Stimulated activated CD4-positive, alpha-beta T cell treated with anti-CD3 and anti-CD28 coated beads, Interleukin-1b, Interleukin-23, amount 100 ng/mL, for 1 hour (primary cell): ENCODE results near the gene OLAH.

Experiments
- DNase-seq, 2 donors: peaks; one replicate each; pipeline ENCODE4 v3.0.0-alpha.2; 2020; ENCODE audit warnings: low read depth in 2 of 2

OLAH gene

DNA sequence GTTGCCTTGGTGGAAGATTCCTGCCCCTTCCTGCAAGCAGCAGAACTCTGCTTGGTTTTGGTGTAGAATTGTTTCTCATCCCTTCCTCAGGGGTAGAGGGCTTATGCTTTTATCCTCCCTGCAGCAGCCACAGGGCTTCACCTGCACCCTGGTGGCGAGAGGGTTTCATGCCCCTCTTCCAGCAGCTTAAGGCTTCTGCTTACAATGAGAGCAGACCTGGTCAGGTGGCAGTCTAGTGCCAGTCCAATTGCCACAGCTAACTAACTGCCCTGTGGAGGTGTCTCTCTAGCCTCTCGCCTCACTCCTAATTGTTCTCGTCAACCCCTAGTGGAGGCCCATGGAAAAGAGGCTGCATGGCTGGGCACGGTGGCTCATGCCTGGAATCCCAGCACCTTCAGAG, 25.5 kb downstream of the OLAH start:
- DNase-seq = no peak

DNA sequence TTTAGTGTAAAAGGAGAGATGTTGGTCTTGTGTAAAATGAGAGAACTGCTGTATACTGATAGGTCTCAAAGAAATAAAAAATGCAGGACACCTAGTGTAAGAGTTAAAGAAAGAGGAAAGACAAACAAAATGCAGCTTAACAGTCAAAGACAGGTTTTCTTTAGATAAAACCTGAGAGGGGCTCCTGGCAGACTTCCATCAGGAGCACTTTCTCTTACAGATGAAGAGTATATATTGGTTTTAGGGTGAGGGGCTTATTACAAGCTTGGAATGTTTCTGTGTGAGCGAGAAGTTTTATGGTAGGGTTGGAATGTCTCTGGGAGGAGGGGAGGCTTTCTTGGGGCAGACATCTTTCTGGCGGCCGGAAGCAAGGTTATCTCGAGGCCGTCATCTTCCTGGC, 28.6 kb downstream of the OLAH start:
- DNase-seq = no peak

DNA sequence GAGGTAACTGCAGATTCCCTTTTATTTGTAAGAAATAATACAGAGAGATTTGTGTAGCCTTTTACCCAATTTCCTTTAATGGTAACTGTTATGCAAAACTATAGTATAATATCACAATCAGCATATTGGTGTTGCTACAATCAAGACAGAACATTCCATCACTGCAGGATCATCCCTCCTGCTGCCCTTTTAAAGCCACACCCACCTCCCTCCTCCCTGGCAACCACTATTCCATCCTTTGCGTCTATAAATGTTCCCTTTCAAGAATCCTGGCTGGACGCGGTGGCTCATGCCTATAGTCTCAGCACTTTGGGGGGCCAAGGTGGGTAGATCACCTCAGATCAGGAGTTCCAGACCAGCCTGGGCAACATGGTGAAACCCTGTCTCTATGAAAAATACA, 31.7 kb downstream of the OLAH start:
- DNase-seq = no peak

DNA sequence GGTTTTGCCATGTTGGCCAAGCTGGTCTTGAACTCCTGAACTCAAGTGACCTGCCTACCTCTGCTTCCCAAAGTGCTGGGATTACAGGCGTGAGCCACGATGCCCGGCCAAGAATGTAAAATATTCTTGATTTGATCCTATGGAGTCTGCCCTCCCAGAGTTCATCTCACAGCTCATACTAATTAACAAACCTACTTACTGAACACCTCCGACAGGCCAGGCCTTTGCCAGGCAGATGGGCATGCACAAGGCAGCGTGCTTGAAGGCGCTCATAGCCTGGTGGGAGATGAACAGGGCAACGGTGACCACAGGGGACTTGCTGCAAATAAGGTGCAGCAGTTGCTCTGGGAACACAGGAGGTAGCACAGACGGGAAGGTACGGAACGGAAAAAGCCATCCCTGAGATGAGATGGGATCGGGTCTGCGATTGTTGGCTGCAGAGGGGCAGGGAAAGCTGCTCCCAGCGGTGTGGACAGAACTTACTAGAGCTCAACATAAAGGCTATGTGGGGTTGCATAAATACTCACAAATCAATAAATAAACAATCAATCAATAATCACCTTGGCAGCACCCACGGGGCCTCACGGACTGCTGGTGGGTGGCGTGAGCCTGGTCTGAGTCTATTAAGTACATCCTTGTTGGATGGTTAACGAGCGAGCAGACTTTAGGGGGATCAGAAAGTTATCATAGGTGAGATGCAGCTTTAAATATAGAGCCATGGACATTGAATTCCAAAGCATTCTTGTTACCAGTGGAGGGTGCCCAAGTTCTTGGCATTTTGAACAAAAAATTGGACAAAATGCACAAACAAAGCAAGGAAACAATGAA, 40.1 kb downstream of the OLAH start:
- no peak for DNase-seq

DNA sequence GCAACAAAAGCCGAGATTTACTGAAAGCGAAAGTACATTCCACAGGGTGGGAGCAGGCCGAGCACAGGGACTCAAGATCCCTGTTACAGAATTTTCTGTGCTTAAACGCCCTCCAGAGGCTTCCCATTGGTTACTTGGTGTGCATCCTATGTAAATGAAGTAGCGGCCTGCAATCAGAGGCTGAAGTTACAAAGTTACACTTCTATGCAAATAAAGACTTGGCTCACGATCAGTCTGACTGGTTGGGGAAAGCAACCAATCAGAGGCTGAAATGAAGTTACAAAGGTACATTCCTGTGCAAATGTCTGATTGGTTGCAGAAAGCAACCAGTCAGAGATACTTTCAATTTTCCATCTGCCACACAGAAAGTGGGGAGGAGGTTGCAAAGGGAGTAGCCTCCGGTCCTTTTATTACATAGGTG, 40.8 kb downstream of the OLAH start:
- DNase-seq = no peak

DNA sequence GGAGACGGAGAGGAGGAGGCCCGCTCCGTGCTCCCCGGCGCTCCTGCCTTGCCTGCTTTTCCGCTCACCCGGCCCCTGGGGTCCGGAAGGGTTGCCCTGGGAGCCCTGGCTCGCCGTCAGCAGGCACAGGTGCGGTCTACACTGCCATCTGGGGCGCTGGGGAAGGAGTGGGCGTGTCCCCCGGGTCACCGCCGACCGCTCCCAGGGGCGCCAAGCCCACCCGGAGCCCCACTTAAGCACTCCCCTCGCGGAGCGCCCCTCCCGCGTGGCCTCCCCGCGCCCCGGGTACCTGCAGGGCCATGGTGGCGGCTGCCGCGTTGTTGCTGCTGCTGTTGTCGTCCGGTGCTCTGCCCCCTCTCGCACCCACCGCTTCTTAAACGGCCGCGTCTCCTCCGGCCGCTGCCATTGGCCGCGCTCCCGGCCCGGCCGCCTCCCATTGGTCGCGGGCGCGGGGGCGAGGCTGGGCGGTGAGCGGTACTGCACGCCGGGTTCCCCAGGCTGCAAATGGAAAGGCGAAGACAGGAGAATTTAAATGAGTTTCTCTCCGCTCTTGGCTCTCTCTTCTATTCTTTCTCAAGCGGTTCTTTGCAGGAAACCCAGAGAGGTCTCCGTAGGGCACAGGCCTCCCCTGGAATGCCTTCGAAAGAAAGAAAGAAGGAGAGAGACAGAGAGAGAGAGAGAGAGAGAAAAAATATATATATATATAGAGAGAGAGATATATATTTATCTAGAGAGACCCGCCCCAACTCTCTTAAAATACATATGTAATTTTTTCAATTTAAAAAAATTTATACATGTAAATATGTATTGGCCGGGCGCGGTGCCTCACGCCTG, 44.9 kb downstream of the OLAH start, which contains the start of gene ACBD7:
Gene ACBD7, minus strand, starts transcription at position 349 of the 834 bp plus-strand sequence. Its CDS starts 48 bp downstream, at position 301.
- DNase-seq = peak; percentile 33 to 60

DNA sequence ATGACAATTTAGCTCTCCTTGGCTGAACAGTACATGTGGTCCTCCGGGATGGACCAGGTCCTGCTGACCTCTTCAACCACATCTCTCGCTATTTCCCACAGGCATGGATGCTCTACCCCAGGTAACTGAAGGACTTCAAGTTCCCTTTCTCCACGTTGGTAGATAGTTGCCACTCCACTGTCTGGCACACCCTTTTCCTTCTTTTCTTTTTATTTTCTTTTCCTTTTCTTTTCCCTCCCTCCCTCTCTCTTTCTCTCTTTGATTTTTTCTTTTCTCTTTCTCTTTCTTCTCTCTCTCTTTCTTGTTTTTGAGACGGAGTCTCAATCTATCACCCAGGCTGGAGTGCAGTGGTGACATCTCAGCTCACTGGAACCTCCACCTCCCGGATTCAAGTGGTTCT, 47.7 kb downstream of the OLAH start:
- no peak for DNase-seq

DNA sequence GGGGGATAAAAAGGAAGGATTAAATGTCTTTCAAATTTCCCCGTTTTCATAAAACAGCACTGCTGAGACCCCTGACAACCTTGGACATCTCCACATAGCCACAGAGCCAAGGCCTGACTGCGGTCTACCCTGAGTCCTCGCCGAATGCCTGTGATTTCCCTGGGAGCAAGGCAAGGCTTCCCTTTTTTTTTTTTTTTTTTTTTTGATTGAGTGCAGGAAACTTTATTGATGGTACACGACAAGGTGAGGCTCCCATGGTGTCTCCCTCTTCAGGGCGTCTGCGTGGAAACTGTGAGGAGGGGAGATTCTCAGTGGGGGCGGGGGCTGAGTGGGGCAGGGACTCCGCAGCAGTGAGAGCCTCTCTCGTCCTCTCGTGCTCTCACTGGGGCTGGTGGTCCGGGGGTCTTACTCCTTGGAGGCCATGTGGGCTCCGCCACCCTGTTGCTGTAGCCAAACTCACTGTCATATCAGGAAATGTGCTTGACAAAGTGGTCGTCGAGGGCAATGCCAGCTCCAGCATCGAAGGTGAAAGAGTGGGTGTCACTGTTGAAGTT, 49.2 kb downstream of the OLAH start:
- DNase-seq = no peak

DNA sequence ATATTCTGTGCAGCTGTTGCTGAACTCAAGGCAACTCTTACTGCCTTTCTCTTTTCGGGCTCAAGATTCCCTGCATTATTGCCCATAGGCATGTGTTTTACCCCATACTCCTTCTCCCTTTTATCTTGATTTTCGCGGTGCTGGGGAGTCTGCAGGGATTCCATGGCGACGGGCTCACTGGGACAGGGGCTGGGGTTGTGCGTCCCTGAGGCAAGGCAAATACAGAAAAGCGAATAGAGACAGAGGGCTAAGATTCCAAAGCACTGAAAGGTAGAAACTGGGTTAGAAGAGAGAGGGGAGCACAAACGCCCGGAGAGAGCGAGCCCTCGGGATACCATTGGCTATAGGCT, 52.9 kb downstream of the OLAH start:
- no peak for DNase-seq

DNA sequence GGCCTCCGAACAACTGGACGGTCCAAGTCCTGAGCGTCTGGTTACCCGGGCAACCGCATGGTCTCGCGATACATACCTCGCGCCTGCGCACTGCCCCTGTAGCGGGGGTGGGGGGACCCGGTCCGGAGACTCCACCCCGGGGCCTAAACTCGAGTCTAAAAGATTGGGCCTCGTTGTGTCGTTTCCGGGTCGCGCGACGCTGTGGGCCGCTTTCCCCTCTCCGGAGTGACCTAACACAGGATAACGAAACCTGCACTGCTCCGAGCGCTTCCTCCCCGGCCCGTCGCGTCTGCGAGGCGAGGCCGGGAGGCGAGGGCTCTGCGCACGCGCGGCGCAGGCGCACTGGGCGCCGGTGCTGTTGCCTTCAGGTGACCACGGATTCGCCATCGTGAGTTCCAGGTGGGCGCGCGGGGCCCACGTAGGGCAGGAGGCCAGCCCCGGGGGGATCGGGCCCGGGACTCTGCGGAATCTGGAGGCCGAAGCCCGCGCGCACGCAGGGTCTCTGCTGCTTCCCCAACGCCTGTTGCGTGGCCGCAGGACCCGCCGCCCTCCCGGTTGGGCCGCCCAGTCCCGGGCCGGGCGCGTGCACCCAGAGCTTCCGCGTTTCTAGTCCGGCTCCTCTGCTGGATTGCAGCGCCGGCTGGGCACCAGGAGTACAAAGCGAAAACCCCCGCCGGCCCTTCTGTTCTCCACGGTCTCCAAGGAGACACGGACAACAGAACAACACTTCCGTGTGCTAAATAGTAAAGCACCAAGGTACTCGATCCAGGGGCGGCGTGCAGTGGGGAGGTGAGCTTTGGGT, 53.5 kb downstream of the OLAH start, which contains the start of gene RPP38:
Gene RPP38, plus strand, starts transcription at position 345 of the 802 bp plus-strand sequence. CDS start 5,960 bp downstream, outside the sequence.
- DNase-seq = peak; percentile 86 to 94

DNA sequence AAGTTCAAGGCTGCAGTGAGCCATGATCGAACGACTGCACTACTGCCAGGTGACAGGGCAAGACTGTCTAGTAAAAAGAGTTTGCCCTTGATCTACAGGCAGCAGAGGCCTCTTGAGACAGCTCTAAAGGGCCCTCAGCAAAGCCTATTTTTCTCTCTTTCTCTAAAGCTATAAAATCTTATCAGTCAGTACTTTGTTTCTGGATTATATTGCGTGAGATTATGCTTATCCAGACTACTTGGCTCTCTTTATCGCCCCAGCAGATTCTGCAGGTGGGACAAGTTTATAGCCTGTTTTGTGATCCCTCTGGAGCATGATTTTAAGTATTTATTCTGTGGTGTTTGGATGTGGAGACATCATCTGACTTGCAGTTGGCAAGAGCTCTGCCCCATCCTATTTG, 56.1 kb downstream of the OLAH start:
- no peak for DNase-seq

DNA sequence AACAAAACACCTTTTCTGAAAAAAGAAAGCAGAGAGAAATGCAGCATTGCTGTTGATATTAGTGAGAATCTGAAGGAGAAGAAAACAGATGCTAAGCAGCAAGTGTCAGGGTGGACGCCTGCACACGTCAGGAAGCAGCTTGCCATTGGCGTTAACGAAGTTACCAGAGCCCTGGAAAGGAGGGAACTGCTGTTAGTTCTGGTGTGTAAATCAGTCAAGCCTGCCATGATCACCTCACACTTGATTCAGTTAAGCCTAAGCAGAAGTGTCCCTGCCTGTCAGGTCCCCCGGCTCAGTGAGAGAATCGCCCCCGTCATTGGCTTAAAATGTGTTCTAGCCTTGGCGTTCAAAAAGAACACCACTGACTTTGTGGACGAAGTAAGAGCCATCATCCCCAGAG, 59.8 kb downstream of the OLAH start:
- DNase-seq = no peak

DNA sequence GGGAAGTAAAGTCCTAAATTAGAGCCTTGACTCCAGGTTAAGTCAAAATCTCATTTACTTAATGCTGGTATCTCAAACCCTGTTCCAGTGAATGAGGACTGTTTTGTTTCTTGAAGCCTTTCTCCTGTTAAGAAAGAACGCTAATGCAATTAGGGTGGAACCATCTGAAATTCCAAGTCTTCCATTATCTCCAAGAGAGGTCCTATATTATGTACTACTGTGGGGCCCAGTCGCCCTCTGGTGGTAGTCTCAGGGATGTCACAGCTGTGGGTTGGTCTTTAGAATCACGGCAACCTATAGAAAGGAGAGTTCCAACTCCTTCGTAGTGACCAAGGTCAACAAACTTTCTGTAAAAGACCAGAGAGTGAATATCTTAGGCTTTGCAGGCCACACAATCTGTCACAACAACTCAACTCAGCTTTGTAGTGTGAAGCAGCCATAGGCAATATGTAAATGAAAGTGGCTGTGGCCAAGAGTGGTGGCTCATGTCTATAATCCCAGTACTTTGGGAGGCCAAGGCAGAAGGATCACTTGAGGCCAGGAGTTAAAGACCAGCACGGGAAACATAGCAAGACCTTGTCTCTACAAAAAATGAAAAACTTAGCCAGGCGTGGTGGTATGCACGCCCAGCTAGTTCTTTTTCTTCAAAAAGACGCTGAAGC, 62.7 kb downstream of the OLAH start:
- peak; percentile 22 to 47 for DNase-seq

DNA sequence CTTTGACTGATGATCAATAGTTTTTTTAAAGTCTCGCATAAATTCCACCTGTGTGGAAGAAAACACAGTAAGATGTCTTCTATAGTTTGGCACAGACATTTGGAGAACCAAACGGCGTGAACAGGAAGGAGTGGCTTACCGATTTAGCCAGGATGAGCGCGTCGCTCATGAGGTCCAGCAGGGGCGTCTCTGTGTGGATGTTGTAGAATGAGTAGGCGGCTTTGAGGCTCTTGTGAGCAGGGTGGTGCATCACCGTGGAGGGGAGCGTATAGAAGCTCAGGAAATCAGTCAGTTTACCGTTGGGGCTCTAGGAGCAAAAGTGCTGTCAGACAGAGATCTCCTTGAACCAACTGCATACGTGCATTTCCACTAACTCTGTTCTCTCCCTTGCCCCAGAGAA, 68.9 kb downstream of the OLAH start:
- DNase-seq = no peak

DNA sequence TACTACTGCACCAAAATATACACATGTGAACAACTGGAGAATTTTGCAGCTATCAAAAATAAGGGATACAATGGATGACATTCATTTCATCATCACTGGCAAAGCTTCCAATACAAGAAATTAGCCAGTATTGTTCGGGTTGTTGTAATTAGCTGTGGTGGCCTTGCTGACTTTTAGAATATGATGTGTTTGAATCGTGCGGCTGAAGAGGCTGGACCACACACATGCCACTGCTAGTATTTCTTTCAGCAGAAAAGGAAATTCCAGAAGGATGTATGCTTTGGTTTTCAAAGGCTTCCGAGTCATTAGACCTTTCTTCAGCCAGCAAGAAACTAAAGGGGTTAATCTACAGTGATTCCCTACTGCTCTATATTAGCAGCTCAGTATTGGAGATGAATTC, 70.0 kb downstream of the OLAH start:
- no peak for DNase-seq

DNA sequence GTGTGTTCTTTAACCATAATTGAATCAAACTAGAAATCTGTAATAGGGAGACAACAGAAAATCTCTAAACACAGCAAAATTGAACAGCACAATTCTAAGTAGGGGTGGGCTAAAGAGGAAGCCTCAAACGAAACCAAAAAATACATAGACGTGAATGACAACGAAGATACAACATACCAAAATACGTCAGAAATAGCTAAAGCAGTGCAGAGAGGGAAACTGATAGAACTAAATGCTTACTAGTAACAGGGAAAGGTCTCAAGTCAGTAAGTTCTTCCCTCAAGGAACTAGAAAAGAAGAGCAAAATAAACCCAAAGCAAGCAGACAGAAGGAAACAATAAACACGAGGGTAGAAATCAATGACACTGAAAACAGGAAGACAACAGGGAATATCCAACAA, 72.5 kb downstream of the OLAH start:
- no peak for DNase-seq

DNA sequence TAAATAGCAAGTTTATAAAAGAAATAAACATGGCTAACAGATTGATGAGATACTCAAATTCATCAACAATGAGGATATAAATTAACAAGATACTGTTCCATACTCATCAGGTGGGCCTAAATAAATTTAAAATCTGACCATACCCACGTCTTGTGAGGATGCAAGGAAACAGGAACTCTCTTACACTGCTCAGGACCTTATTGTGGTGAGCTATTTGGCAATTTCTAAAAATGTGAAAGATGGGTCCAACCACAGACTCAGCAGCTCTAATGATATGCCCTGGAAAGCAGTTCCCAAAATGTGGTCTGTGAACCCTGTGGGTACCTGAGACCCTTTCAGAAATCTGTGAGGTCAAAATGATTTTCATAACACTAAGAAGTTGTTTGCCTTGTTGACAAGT, 74.9 kb downstream of the OLAH start:
- no peak for DNase-seq

DNA sequence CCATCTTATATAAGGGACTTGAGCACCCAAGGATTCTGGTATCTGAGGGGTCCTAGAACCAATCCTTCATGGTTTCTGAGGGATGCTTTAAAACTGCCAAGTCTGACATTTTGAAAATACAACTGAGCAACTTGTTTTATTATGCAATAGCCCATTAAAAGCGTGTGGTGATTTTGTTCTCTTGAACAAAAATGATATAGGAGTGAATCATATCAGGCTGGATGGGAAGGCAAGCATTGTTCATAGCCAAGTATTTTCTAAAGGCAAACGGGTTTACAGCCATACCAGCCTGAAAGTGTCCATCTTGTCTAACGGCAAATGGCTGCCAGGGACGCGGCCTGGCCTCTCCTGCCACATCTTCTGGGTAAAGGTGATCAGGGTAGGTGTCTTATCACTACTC, 76.8 kb downstream of the OLAH start:
- no peak for DNase-seq

DNA sequence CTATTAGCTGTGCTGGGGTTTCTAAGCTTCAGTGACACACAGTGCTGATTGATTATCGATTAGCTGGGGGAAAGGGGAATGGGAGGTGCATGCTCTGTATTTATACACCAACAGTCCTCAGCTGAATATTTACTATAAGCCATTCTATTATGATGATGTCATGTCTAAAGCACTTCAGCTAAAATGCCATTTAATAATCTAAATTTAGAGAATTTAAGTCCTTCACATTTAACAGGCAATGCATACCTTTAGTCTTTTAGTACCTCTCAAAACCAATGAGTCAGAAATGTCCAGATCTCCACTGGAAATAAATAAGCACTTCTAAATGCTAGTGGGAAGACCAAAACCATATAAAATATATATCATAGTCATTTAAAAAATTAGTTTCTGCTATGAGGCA, 78.0 kb downstream of the OLAH start:
- DNase-seq = no peak

DNA sequence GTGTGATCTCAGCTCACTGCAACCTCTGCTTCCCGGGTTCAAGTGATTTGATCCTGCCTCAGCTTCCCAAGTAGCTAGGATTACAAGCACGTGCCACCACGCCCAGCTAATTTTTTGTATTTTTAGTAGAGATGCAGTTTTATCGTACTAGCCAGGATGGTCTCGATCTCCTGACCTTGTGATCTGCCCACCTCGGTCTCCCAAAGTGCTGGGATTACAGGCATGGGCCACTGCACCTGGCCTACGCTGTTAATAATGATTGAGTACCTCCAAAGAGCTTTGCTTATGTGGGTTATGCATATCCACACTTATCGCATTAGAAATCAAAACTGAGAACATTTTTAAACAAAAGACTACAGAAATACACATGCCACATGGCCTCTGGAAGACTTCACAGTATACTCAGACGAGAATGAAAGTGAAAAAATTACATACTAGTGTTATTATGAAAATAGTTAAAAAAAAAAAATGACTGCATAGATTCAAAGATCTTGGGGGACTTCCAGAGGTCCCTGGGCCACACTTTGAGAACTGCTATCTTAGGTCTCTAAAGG, 78.8 kb downstream of the OLAH start:
- no peak for DNase-seq
